ENCODE results near the gene NAV2. TPM values are rescaled to one million over a fixed set of nuclear protein-coding genes. Genes with fewer than 3 reads are reported as not detected.

NAV2 gene
- total RNA-seq, 1 donor from 2014 or later, result 13.7 TPM

GRCh38 chr11:20025332-20025840 is 312.7 kb downstream of the NAV2 start:
- DNase-seq, result no peak

- DNase-seq, result peak; percentile 86
Measured at GRCh38 chr11:20026629-20027555, 314.3 kb downstream of the NAV2 start.

GRCh38 chr11:20027556-20028013 is 314.9 kb downstream of the NAV2 start:
- no peak for DNase-seq

DNA sequence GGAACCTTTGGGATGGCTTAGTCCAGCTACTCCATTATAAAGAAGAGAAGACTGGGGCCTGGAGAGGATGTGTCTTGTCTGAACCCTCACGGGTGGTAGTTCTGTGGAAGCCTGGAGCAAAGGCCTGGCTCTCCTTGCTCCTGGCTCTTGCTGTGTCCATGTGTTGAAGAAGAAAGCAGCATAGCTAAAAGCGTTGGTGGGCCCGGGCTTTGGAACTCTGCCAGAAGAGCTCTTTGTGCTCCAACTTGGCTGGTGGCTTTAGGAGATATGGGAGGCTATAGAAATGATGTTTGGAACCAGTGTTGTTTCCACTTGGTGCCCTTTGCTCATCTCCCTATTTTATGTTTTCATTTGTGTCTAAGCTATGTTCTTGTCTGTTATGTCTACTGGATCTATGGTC is 316.6 kb downstream of the NAV2 start:
- DNase-seq, result peak; percentile 59

DNA sequence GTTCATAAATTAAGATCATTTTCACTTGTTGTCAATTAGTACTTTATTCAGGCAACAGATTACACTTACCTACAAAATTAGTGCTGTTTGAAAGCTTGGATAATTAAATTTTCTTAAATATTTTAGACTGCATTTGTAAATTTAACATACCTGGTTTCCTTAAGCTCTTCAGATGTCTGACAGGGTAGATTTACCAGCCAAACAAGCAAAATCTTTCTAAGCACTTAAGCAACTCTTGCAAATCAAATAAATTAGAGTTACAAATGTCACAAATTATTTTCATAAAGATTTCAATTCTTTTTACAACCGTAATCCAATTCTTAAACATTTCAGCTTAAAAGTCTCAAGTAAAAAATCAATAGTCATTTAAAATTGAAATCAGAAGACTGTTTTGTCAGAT is 317.8 kb downstream of the NAV2 start:
- DNase-seq, result no peak

GRCh38 chr11:20031155-20032001 is 318.7 kb downstream of the NAV2 start:
- DNase-seq, result no peak

DNA sequence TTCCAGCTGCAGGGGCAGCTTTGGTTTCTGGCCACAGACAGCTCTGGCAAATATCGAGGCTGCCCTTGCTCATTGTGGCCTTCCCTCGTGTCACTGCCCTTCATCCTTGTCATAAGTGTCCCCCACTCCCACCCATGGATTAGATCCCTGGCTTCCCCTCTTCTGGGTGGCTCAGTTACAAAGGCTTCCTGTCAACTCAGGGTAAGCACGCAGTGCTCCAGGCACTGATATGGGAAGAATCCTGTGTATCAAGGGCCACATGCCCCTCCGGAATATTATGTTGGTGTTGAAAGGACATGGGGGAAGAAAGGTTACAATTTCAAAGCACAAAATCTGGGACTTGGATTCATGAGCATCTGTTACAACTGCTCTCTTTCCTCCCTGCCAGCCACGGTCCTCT is 319.5 kb downstream of the NAV2 start:
- no peak for DNase-seq

DNA sequence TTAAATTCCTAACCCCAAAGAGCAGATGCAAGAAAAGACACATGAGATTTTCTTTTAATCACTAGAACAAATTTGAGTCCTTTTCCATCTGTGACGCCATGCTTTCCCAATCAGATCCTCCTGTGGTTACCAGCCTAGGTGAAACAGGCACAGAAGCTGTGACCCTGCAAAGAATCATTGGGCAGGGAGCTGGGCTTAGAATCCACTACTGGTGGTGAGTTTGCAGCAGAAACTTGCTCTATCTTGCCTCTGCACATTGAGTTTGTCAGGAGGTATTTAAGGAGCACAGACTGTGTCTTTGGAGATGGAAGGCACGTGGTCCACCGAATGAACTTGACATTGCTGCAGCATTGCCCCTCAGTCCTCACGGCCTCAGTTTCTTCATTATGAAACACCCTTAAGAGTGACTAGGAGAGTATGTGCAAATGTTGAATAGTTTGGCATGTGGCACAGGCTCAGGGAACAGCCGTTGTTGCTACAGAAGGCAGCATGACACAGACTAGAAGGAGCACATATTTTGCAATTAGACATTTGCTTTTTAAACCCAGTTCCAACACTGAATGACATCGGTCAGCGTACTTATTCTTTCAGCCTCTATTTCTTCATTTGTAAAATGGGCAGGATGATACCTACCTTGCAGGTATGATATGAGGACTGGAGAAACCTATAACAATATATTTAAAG is 320.1 kb downstream of the NAV2 start:
- DNase-seq, result no peak

DNA sequence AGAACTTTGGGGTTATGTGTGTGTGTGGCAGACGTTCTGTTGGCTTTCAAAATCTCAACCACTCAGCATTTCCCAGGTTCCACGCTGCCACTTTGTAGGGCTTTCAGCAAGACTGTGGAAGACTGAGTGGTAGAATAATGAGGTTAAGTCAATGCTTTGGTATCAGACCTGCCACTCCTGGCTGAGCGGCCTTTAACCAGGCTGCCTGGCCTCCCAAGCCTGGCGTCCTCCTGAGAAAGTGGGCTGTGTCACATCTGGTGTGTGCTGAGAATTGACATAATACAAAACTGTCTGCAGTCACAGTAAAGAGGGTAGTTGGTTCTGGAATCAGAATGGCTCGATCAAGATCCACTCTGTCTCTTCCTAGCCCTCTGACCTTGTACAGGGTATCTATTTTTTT is 321.2 kb downstream of the NAV2 start:
- no peak for DNase-seq

- DNase-seq, result no peak
Measured at GRCh38 chr11:20034941-20035340, 322.3 kb downstream of the NAV2 start.

GRCh38 chr11:20035375-20035700 is 322.7 kb downstream of the NAV2 start:
- DNase-seq, result no peak

DNA sequence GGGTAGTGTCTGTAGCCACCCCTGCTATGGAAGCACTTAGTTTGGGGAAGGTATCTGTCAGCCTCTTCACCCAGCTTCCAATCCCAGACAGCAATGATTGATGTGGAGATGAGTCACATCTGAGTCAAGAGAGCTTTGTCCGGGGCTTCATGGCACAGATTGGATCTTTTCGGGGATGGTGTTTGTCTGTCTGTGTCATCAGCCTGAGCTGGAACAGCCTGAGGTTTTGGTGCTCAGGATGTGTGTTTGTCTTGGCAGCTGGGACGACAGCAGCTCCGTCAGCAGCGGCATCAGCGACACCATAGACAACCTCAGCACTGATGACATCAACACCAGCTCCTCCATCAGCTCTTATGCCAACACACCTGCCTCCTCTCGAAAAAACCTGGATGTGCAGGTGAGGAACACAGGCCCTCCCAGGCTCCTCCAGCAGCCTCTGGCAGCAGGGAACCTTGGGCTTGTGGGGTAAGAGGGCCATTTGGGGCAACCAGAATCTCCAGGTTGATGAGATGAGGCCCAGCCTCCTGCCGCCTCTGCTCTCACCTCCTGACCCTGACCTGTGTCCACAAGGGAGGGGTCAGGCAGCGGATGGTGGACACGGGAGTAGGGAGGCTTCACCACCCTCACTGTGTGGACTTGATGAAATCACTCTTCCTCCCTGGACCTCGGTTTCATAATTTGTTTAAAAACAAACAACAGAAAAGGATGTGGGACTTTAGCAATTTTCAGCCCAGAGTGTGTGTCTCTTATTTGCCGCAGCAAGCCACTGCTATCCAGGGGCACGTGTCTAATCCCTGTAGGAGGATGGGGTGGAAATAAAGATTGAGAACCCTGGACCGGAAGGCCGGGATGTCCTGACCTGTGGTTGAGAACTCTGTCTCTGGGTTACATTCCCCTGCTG is 323.3 kb downstream of the NAV2 start:
- no peak for DNase-seq

DNA sequence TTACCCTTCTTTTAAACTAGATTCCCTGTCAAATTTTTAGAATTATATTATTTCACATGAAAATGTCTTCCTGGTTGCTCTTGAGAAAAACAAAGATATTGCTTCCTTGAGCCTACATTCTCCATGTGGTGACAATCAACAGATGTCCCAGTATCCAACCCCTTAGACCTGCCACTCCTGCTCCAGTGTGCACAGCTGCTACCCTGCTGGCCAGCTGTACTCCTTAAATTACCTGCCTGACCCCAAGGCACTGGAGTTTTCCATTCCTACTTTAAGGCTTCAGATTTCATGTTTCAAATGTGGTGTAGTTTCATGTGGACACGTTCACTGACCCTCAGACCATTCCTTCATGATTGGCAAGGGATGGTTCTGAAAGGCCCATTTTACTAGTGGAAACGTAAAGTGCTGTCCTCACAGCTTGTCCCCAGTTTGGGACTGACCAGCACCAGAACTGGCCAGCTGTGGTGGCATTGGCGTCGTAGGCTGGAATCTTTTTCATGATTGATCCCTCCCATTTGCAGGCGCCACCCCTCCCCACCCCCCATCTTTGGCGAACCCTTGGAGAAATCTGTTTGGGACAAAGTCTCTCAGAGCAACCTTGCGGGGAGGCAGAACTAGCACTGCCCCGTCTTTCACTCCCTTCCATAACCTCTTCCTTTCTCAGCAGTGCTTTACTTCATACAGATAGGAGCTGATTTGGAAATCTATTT is 324.1 kb downstream of the NAV2 start:
- no peak for DNase-seq

- DNase-seq, result no peak
Measured at GRCh38 chr11:20037396-20038153, 324.9 kb downstream of the NAV2 start.

- DNase-seq, result no peak
Measured at GRCh38 chr11:20038412-20038811, 325.8 kb downstream of the NAV2 start.

DNA sequence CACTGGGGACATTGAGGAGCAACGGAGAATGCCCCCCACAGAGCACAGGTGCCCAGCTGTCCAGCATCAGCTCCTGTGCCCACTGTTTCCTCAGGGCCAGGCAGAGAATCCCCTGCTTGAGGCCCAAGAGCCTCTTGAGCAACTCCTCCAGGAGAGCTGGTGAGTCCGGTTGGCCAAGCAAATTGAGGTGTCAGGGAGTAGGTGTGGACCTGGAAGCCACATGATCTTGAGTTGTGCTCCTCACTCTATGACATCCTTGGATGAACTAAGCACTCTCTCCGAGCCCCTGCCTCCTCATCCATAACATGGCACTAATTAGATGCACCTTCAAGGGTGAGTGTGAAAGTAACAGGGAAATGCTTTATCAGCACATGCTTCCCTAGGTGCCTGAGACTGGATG is 326.3 kb downstream of the NAV2 start:
- DNase-seq, result no peak

DNA sequence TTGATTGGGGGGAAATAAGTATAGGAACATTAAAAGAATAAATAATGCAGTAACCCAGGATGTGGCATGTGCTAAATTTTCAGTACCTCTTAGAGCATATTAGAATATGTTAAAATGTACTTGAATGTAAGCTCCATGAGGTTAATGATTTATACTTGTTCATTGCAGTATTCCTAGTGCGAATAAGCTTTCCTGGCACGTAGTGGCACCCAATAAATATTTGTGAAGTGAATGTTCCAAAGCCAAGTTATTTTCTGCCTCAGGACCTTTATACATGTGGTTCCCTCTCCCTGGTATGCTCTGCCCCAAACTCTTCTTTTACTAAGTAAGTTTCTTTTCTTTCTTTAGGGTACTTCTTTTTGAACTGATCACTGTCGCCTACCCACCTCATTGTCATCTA is 328.9 kb downstream of the NAV2 start:
- no peak for DNase-seq

DNA sequence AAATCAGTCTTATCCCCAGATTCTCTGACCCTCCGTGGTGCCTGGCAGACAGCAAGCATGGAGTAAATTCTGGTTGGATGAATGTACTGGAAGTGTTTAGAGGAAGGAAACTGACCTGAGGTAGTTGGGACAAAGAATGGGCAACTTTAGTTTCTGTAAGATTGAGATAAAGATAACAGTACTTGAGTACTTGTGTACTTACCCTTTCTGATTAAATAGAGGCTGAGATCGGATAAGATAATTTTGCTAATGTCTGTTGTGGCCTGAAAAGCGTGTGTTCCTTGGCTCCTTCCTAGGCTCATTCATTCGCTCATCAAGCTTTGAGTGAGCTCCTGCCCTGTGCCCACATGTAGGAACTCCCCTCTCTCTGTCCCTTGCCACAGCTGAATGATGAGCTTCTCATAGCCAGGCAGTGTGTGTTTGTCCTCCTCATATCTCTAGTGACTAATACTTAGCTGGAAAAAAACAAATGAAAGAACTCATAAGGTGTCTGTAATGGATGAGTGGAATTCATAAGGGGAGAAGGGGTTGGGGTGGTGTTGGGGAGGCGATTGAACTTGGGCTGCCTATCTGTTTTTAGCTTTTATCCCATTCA is 329.5 kb downstream of the NAV2 start:
- no peak for DNase-seq

DNA sequence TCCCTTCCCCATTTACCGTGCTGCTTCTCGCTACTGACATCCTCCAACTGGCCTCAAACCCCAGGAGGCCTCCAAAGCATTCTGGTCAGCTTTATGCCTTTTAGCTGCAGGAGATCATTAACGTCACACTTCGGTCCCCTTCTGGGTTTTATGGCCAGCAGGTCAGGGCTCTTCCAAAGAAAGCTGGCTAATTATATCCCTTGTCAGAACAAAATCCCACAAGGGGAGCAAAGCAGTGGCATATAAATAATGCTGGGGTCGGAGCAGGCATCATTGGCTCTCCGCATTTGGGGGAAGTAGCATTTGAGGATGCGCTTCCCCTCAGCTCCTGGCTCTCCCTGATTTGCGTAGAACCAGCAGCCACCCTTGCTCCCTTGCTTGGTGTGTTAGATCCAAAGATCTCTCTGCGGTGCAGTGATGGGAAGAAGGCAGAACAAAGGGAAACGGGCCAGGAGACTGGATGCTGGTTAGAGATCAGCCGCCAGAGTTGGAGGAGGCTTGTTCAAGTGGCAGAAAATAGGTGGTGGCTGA is 330.2 kb downstream of the NAV2 start:
- DNase-seq, result no peak

Data from tongue (tissue), 2 donors.